ENCODE results near the gene KLHL17. TPM values are rescaled to one million over a fixed set of nuclear protein-coding genes. Genes with fewer than 3 reads are reported as not detected.

Gene KLHL17
- total RNA-seq, 3 donors from 2014 or later (not counting 1 experiment from before 2014, with no cell fraction given): 17.8 to 33.5 (median 22.4) TPM

- WGBS (ENCODE audit: insufficient coverage): under 1% methylated on average over 120 of the region's 120 CpGs
Measured at GRCh38 chr1:924656-925560, 35.5 kb upstream of the KLHL17 start.

DNA sequence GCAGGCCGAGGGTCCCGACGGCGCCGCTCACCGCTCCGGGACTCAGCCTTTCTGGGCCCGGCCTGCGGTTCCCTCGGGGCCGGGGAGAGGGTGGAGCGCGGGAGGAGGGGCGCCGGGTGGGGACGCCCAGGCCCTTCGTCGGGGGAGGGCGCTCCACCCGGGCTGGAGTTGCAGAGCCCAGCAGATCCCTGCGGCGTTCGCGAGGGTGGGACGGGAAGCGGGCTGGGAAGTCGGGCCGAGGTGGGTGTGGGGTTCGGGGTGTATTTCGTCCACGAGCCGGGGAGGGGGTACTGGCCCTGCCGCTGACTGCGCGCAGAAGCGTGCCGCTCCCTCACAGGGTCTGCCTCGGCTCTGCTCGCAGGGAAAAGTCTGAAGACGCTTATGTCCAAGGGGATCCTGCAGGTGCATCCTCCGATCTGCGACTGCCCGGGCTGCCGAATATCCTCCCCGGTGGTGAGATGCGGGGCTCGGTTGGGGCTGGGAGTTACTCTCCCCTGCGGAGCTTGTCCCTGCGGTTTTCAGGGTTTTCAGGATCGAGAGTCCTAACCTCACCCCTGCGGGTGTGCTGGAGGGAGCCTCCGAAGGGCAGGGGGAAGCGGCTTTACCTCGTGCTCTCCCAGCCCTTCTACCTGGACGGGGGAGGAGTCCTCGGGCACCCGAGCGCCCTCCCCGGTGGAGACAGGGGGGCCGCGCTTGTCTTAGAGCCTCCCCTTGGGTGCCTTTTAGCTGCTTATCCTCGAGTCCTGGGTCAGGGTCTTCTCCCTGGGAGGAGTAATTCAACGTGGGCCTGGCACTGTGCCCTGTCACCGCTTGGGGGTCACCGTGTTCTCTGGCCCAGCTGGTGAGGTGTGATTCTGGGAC is 34.6 kb upstream of the KLHL17 start:
- no peak overlapping the region for H3K27ac ChIP-seq (ENCODE audit: low read length)
- DNase-seq (no peak), ATAC-seq (no peak)
- 7% methylated on average over 65 of the region's 65 CpGs for WGBS (ENCODE audit: insufficient coverage)
- Mint-ChIP-seq H3K36me3 (no peaks in the 10 kb centered on the region), H3K4me1 (peaks cover 0 to 6% of the 10 kb centered on the region in 2 donors), H3K4me3 (peak overlapping the region; percentile 37), H3K27ac (no peak overlapping the region), H3K27me3 (ENCODE audit: low read depth in 2 of 2) (peaks cover 20 to 31% of the 10 kb centered on the region in 2 donors), H3K9me3 (no peaks in the 10 kb centered on the region)
- H3K9me3 ChIP-seq (ENCODE audit: control insufficient read depth, insufficient read depth, low read length): no peaks in the 10 kb centered on the region
- H3K4me1 ChIP-seq (ENCODE audit: control insufficient read depth, insufficient read depth, low read length): peaks cover 26% of the 10 kb centered on the region
- intact Hi-C loops (cut with micrococcal nuclease): no loop called here
- H3K27me3 ChIP-seq (ENCODE audit: control insufficient read depth, insufficient read depth, low read length): peaks cover 34% of the 10 kb centered on the region
- H3K36me3 ChIP-seq (ENCODE audit: control insufficient read depth, insufficient read depth, low read length): no peaks in the 10 kb centered on the region
- H3K4me3 ChIP-seq (ENCODE audit: low read length): no peak overlapping the region
- no peak for TF ChIP-seq CTCF (IDR thresholded peaks at IDR 0.05)

More at GRCh38 chr1:924656-925560, 35.5 kb upstream of the KLHL17 start:
- peaks cover 40% of the 10 kb centered on the region for H3K27me3 ChIP-seq (ENCODE audit: control insufficient read depth, insufficient read depth, low read length)
- peaks cover 32% of the 10 kb centered on the region for H3K4me1 ChIP-seq (ENCODE audit: control insufficient read depth, insufficient read depth, low read length)
- H3K4me3 Mint-ChIP-seq: peak overlapping the region; percentile 56
- DNase-seq: peak in 1 of 2 donors; percentile 34
- peak in 2 of 3 donors; percentile 16 to 23 for ATAC-seq
- H3K9me3 ChIP-seq (ENCODE audit: control insufficient read depth, insufficient read depth, low read length): no peaks in the 10 kb centered on the region
- peaks cover 20 to 35% of the 10 kb centered on the region in 2 donors for H3K27me3 Mint-ChIP-seq (ENCODE audit: low read depth in 2 of 2)
- H3K4me3 ChIP-seq (ENCODE audit: low read length): no peak overlapping the region
- H3K9me3 Mint-ChIP-seq: no peaks in the 10 kb centered on the region
- no peak overlapping the region for H3K27ac Mint-ChIP-seq
- H3K36me3 Mint-ChIP-seq: no peaks in the 10 kb centered on the region
- H3K4me1 Mint-ChIP-seq: peaks cover 0 to 10% of the 10 kb centered on the region in 2 donors
- no peaks in the 10 kb centered on the region for H3K36me3 ChIP-seq (ENCODE audit: control insufficient read depth, insufficient read depth, low read length)
- no peak overlapping the region for H3K27ac ChIP-seq (ENCODE audit: low read length)
- no peak for TF ChIP-seq CTCF (IDR thresholded peaks at IDR 0.05)
- intact Hi-C loops (cut with micrococcal nuclease): no loop called here

- ATAC-seq: no peak
- Histone ChIP-seq H3K36me3 (ENCODE audit: control insufficient read depth, insufficient read depth, low read length) (no peaks in the 10 kb centered on the region), H3K4me3 (ENCODE audit: low read length) (no peak overlapping the region), H3K4me1 (ENCODE audit: control insufficient read depth, insufficient read depth, low read length) (peaks cover 27% of the 10 kb centered on the region), H3K27ac (ENCODE audit: low read length) (no peak overlapping the region), H3K27me3 (ENCODE audit: control insufficient read depth, insufficient read depth, low read length) (peaks cover 23% of the 10 kb centered on the region), H3K9me3 (ENCODE audit: control insufficient read depth, insufficient read depth, low read length) (no peaks in the 10 kb centered on the region)
- Mint-ChIP-seq H3K27ac (no peak overlapping the region), H3K4me3 (no peak overlapping the region), H3K27me3 (ENCODE audit: low read depth in 2 of 2) (peaks cover 13 to 28% of the 10 kb centered on the region in 2 donors), H3K36me3 (no peaks in the 10 kb centered on the region), H3K9me3 (no peaks in the 10 kb centered on the region), H3K4me1 (peaks cover 6 to 9% of the 10 kb centered on the region in 2 donors)
- no peak for DNase-seq
- TF ChIP-seq CTCF (IDR thresholded peaks at IDR 0.05): no peak
- WGBS (ENCODE audit: insufficient coverage): 81% methylated on average over 9 of the region's 9 CpGs
- intact Hi-C loops (cut with micrococcal nuclease): no loop called here
Measured at GRCh38 chr1:927234-927633, 33.1 kb upstream of the KLHL17 start.

Measured in natural killer cell (primary cell).